HEK293 (cell line): ENCODE data around the gene DNER.

ENCODE experiments used
- CTCF ChIA-PET: fragments of 350-600 bp; formaldehyde crosslinking; extraction: SDS; loops from one replicate; lab custom pipeline; 2021; ENCODE audit warnings: antibody characterized with exemption; lab: Yijun Ruan, JAX
- POLR2A ChIA-PET: fragments of 300-600 bp; formaldehyde crosslinking; extraction: SDS; loops from one replicate; lab custom pipeline; 2020; ENCODE audit warnings: antibody characterized with exemption, inconsistent platforms; lab: Yijun Ruan, JAX
- H3K27ac ChIP-seq: fragments of 200-500 bp; sonication (Bioruptor generic); 2 replicates; pipeline ENCODE4 v1.5.1; 2014; ENCODE audit warnings: low read depth, low read length, control low read depth, inconsistent platforms; ENCODE audit errors: extremely low read depth
- H3K36me3 ChIP-seq, 2 experiments: fragments of 200-500 bp in 1 of 2; sonication (Bioruptor generic) in 1 of 2; 1 replicate in 1 of 2; 2 replicates in 1 of 2; pipeline ENCODE4 v1.5.1; 2014 to 2017; ENCODE audit warnings: inconsistent platforms in 2 of 2, low read length in 2 of 2; ENCODE audit not compliant: control insufficient read depth in 2 of 2, insufficient read depth in 1 of 2
- H3K4me1 ChIP-seq: fragments of 200-500 bp; sonication (Bioruptor generic); 2 replicates; pipeline ENCODE4 v1.5.1; 2014; ENCODE audit warnings: mild to moderate bottlenecking, low read length, inconsistent platforms; ENCODE audit not compliant: control insufficient read depth, insufficient read depth
- H3K4me3 ChIP-seq: 2 replicates; pipeline ENCODE4 v1.5.1; 2011; ENCODE audit warnings: low read depth, mild to moderate bottlenecking, control low read depth, low read length, moderate library complexity
- H3K9me3 ChIP-seq: fragments of 200-500 bp; sonication (Bioruptor generic); 2 replicates; pipeline ENCODE4 v1.5.1; 2014; ENCODE audit warnings: low read depth, low read length, inconsistent platforms; ENCODE audit not compliant: control insufficient read depth, insufficient read depth
- BCL11B ChIP-seq: fragments of 450-650 bp; formaldehyde crosslinking; IDR thresholded peaks from 2 replicates; pipeline ENCODE4 v1.5.1; 2016; ENCODE audit warnings: low read depth, missing biosample characterization, missing genetic modification characterization
- GLI2 ChIP-seq: fragments of 450-650 bp; formaldehyde crosslinking; IDR thresholded peaks from 2 replicates; pipeline ENCODE4; 2017; ENCODE audit warnings: missing biosample characterization, missing genetic modification characterization, low read depth, borderline replicate concordance
- PRDM1 ChIP-seq: fragments of 450-650 bp; formaldehyde crosslinking; IDR thresholded peaks from 2 replicates; pipeline ENCODE4; 2016; ENCODE audit warnings: missing biosample characterization, missing genetic modification characterization
- ZNF16 ChIP-seq: fragments of 450-650 bp; formaldehyde crosslinking; IDR thresholded peaks from 2 replicates; pipeline ENCODE4 v1.5.1; 2016; ENCODE audit warnings: low read depth, missing biosample characterization, missing genetic modification characterization
- ZNF280D ChIP-seq: fragments of 450-650 bp; formaldehyde crosslinking; IDR thresholded peaks from 2 replicates; pipeline ENCODE4 v1.5.1; 2016; ENCODE audit warnings: missing biosample characterization, missing genetic modification characterization
- ZNF341 ChIP-seq: fragments of 450-650 bp; formaldehyde crosslinking; IDR thresholded peaks from 2 replicates; pipeline ENCODE4; 2016; ENCODE audit warnings: low read depth, missing biosample characterization, missing genetic modification characterization
- ZNF473 ChIP-seq: fragments of 450-650 bp; formaldehyde crosslinking; IDR thresholded peaks from 2 replicates; pipeline ENCODE4 v1.5.1; 2017; ENCODE audit warnings: missing biosample characterization, missing genetic modification characterization
- ZNF510 ChIP-seq: fragments of 450-650 bp; formaldehyde crosslinking; IDR thresholded peaks from 2 replicates; pipeline ENCODE4 v1.5.1; 2018; ENCODE audit warnings: mild to moderate bottlenecking, missing genetic modification characterization, missing biosample characterization; ENCODE audit not compliant: insufficient replicate concordance
- ZNF580 ChIP-seq: fragments of 450-650 bp; formaldehyde crosslinking; IDR thresholded peaks from 2 replicates; pipeline ENCODE4 v1.5.1; 2016; ENCODE audit warnings: missing biosample characterization, missing genetic modification characterization
- ZNF654 ChIP-seq: fragments of 450-650 bp; formaldehyde crosslinking; IDR thresholded peaks from 2 replicates; pipeline ENCODE4 v1.5.1; 2016; ENCODE audit warnings: low read depth, missing biosample characterization, missing genetic modification characterization
- ZNF747 ChIP-seq: fragments of 450-650 bp; formaldehyde crosslinking; IDR thresholded peaks from 2 replicates; pipeline ENCODE4 v1.5.1; 2016; ENCODE audit warnings: missing biosample characterization, missing genetic modification characterization

DNER gene

GRCh38 chr2:229319558-229319957 lies 394.8 kb downstream of the DNER start:
- ChIA-PET CTCF (no interaction called here), POLR2A (no interaction called here)
- no peaks in the 10 kb centered on the region for H3K36me3 ChIP-seq
- no peaks in the 10 kb centered on the region for H3K9me3 ChIP-seq
- no peak overlapping the region for H3K27ac ChIP-seq
- TF ChIP-seq ZNF510 (tag by site-specific recombination) = no peak
- TF ChIP-seq ZNF580 (tag by site-specific recombination) = no peak
- no peak for TF ChIP-seq GLI2 (tag by site-specific recombination)
- TF ChIP-seq BCL11B (tag by site-specific recombination) = no peak
- no peak for TF ChIP-seq ZNF341 (tag by site-specific recombination)
- no peak overlapping the region for H3K4me3 ChIP-seq
- H3K4me1 ChIP-seq = no peaks in the 10 kb centered on the region

GRCh38 chr2:229314117-229314516 lies 400.2 kb downstream of the DNER start:
- Histone ChIP-seq H3K27ac (no peak overlapping the region), H3K4me1 (no peaks in the 10 kb centered on the region), H3K9me3 (no peaks in the 10 kb centered on the region), H3K36me3 (no peaks in the 10 kb centered on the region), H3K4me3 (no peak overlapping the region)
- POLR2A ChIA-PET = no interaction called here
- TF ChIP-seq ZNF654 (tag by site-specific recombination) (no peak), PRDM1 (tag by site-specific recombination) (no peak), ZNF280D (tag by site-specific recombination) (no peak)
- CTCF ChIA-PET = no interaction called here

- Histone ChIP-seq H3K9me3 (no peaks in the 10 kb centered on the region), H3K27ac (no peak overlapping the region), H3K36me3 (no peaks in the 10 kb centered on the region), H3K4me1 (no peaks in the 10 kb centered on the region), H3K4me3 (no peak overlapping the region)
- POLR2A ChIA-PET = no interaction called here
- TF ChIP-seq ZNF16 (tag by site-specific recombination) (no peak), ZNF580 (tag by site-specific recombination) (no peak), ZNF747 (tag by site-specific recombination) (no peak), ZNF473 (tag by site-specific recombination) (no peak)
- CTCF ChIA-PET = no interaction called here
These were observed 400.8 kb downstream of the DNER start for GRCh38 chr2:229313591-229313990.
